ENCODE measurements around the gene SARDH.

DNA sequence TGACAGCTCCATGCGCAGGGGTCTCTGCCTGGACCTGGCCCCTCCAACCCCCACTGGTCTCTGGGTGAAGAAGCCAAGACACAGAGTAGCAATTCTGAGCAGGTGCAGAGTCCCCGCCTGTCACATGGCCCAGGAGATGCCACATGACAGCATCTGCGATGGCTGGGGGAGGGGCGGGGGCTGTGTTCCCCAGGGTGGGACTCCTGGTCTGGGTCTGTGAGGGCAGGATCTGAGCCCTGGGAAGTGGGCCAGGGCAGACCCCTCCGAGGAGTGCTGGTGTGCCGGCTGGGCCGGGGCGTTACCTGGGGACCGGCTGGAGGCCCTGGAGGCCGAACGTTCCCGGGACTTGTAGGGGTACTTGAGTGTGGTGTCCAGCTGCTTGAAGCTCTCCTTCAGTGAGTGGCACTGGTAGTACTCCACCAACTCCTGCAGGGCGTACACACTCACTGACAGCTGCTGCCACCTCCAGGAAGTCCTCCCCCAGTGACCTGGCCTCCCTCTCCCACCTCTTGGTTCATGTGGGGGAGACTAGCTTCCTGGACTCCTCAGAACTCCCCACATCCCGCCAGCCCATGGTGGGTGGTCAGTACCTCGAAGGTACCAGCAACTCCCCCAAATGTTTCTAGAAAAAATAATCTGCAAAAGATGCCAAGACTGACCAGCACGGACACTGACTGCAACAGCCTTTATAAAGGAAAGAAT, 32.1 kb upstream of the SARDH start:
- TF ChIP-seq CTCF (IDR thresholded peaks at IDR 0.05 in 2 of 3, conservative IDR thresholded peaks at IDR 0.05 in 1 of 3; ENCODE audit: borderline replicate concordance in 1 of 3, insufficient read depth in 1 of 3, low read depth in 2 of 3, low read length in 2 of 3) (no peak), ZNF274 (IDR thresholded peaks at IDR 0.05; ENCODE audit: low read depth, low read length) (no peak), EZH2 (IDR thresholded peaks at IDR 0.05) (no peak), EZH2phosphoT487 (IDR thresholded peaks at IDR 0.05; ENCODE audit: borderline replicate concordance) (no peak), POLR2A (IDR thresholded peaks at IDR 0.05; ENCODE audit: borderline replicate concordance, extremely low read depth, insufficient read depth, insufficient read length) (no peak), MAX (IDR thresholded peaks at IDR 0.05) (no peak)
- TF ChIP-seq, protein P1, sequence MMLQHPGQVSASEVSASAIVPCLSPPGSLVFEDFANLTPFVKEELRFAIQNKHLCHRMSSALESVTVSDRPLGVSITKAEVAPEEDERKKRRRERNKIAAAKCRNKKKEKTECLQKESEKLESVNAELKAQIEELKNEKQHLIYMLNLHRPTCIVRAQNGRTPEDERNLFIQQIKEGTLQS (IDR thresholded peaks at IDR 0.05) = no peak

Measured in HCT116 (cell line).